Gastrocnemius medialis (tissue), 4 donors: ENCODE data around the gene PNRC1.
"Not testable (repeated sequence)": the region's sequence is repeated elsewhere in the genome, so short reads cannot be mapped to it uniquely, and the experiment has no call there.

Experiments used
- POLR2A ChIP-seq, 2 donors: fragments of 450-650 bp; IDR thresholded peaks; one replicate each; pipeline ENCODE4 v1.6.1; 2017; ENCODE audit warnings: antibody characterized with exemption in 2 of 2, mild to moderate bottlenecking in 2 of 2, moderate library complexity in 2 of 2
- TF ChIP-seq, protein P1 (sequence below), 5 experiments: fragments of 450-650 bp in 3 of 5; fragments of 200-600 bp in 2 of 5; sonication (generic) in 2 of 5; IDR thresholded peaks in 4 of 5; conservative IDR thresholded peaks in 1 of 5; 1 replicate in 4 of 5; 2 replicates in 1 of 5; pipeline ENCODE4 v1.5.1; 2016 to 2019; ENCODE audit warnings: antibody characterized with exemption in 5 of 5, mild to moderate bottlenecking in 3 of 5, moderate library complexity in 3 of 5

DNA sequence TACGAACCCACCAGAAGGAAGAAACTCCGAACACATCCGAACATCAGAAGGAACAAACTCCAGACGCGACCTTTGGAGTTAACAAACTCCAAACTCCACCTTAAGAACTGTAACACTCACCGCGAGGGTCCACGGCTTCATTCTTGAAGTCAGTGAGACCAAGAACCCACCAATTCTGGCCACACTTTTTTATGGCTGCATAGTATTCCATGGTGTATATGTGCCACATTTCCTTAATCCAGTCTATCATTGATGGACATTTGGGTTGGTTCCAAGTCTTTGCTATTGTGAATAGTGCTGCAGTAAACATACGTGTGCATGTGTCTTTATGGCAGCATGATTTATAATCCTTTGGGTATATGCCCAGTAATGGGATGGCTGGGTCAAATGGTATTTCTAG, 14.4 kb upstream of the PNRC1 start:
- TF ChIP-seq, protein P1, sequence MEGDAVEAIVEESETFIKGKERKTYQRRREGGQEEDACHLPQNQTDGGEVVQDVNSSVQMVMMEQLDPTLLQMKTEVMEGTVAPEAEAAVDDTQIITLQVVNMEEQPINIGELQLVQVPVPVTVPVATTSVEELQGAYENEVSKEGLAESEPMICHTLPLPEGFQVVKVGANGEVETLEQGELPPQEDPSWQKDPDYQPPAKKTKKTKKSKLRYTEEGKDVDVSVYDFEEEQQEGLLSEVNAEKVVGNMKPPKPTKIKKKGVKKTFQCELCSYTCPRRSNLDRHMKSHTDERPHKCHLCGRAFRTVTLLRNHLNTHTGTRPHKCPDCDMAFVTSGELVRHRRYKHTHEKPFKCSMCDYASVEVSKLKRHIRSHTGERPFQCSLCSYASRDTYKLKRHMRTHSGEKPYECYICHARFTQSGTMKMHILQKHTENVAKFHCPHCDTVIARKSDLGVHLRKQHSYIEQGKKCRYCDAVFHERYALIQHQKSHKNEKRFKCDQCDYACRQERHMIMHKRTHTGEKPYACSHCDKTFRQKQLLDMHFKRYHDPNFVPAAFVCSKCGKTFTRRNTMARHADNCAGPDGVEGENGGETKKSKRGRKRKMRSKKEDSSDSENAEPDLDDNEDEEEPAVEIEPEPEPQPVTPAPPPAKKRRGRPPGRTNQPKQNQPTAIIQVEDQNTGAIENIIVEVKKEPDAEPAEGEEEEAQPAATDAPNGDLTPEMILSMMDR (IDR thresholded peaks at IDR 0.05 in 4 of 5, conservative IDR thresholded peaks at IDR 0.05 in 1 of 5): not testable (repeated sequence)
- not testable (repeated sequence) for TF ChIP-seq POLR2A (IDR thresholded peaks at IDR 0.05)
